Breast epithelium (tissue), 3 donors: ENCODE results near the gene PITX3.

ENCODE experiments used
- POLR2A ChIP-seq: fragments of 450-650 bp; IDR thresholded peaks from one replicate; pipeline ENCODE4 v1.6.1; 2016; ENCODE audit warnings: antibody characterized with exemption, mild to moderate bottlenecking, moderate library complexity
- POLR2AphosphoS5 ChIP-seq, 3 donors: sonication (generic); formaldehyde crosslinking; IDR thresholded peaks; one replicate each; pipeline ENCODE4 v1.6.1; 2017; ENCODE audit warnings: antibody characterized with exemption in 3 of 3
- TF ChIP-seq, protein P1 (sequence below), 3 donors: fragments of 450-650 bp; IDR thresholded peaks; one replicate each; pipeline ENCODE4 v1.5.1; 2016 to 2017; ENCODE audit warnings: antibody characterized with exemption in 3 of 3, mild to moderate bottlenecking in 3 of 3, moderate library complexity in 3 of 3

DNA sequence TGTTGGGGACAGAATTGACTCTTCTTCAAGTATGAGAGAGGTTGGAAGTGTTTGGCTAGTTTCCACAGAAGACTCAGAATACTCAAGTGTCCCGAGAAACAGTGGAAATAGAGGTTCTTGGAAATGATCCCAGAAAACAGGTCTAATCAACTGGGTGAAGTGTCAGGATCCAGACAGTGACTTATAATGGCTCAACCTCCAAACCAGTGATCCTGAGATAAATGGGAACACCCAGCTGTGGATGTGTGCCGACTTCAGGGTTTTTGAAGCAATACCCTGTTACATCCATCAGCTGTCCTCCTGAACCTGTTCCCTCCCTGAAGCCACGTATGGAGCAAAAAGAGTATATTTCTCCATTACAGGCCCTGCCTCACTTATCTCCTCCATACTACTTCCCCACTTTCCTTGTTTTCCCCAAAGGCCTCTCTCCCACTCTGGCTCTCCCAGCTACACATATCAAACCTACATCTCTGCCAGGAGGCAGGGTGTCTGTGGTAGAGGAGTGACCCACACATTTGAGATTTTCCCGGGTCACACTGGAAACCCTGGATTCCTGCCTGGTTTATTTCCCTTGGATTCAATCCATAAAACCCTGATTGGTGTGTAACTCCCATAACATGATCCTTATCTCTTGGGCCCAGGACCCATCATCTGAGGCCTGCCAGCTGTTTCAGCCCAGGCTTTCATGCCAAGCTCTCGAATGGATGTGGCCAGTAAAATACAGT is 32.8 kb downstream of the PITX3 start:
- TF ChIP-seq POLR2A (no peak), POLR2AphosphoS5 (IDR thresholded peaks at IDR 0.05) (no peak)
- TF ChIP-seq, protein P1, sequence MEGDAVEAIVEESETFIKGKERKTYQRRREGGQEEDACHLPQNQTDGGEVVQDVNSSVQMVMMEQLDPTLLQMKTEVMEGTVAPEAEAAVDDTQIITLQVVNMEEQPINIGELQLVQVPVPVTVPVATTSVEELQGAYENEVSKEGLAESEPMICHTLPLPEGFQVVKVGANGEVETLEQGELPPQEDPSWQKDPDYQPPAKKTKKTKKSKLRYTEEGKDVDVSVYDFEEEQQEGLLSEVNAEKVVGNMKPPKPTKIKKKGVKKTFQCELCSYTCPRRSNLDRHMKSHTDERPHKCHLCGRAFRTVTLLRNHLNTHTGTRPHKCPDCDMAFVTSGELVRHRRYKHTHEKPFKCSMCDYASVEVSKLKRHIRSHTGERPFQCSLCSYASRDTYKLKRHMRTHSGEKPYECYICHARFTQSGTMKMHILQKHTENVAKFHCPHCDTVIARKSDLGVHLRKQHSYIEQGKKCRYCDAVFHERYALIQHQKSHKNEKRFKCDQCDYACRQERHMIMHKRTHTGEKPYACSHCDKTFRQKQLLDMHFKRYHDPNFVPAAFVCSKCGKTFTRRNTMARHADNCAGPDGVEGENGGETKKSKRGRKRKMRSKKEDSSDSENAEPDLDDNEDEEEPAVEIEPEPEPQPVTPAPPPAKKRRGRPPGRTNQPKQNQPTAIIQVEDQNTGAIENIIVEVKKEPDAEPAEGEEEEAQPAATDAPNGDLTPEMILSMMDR (IDR thresholded peaks at IDR 0.05) = no peak
